Common myeloid progenitor, CD34-positive (primary cell): ENCODE data around the gene LRRC32.

Experiments
- CTCF ChIA-PET: fragments of 350-600 bp; sonication (Branson Sonifier 250); formaldehyde crosslinking; loops from one replicate; lab custom pipeline; 2021; ENCODE audit warnings: antibody characterized with exemption; lab: Charles Lee
- POLR2A ChIA-PET: fragments of 350-600 bp; sonication (Branson Sonifier 250); formaldehyde crosslinking; loops from one replicate; lab custom pipeline; 2021; ENCODE audit warnings: antibody characterized with exemption; lab: Charles Lee
- DNase-seq, 3 donors: peaks; one replicate each; pipeline versions ENCODE4 v3.0.0 to v3.0.0-alpha.2; 2013
- H3K27ac ChIP-seq, 2 experiments: 1 replicate in 1 of 2; 2 replicates in 1 of 2; pipeline ENCODE4 v1.7.0; 2013; ENCODE audit warnings: inconsistent platforms in 2 of 2, low read length in 2 of 2, mild to moderate bottlenecking in 2 of 2, low read depth in 1 of 2, moderate library complexity in 1 of 2; ENCODE audit not compliant: severe bottlenecking in 2 of 2, insufficient read depth in 1 of 2, poor library complexity in 1 of 2
- H3K27me3 ChIP-seq, 5 experiments: replicated peaks in 2 of 5; 1 replicate in 3 of 5; 2 replicates in 2 of 5; pipeline versions ENCODE4 v1.6.1 to v1.7.0; 2013; ENCODE audit warnings: low read length in 4 of 5, mild to moderate bottlenecking in 2 of 5, moderate library complexity in 2 of 5, inconsistent platforms in 1 of 5; ENCODE audit not compliant: insufficient read depth in 5 of 5, control insufficient read depth in 4 of 5
- H3K36me3 ChIP-seq, 4 experiments: 1 replicate in 2 of 4; 2 replicates in 2 of 4; pipeline versions ENCODE4 v1.6.1 to v1.7.0; 2013; ENCODE audit warnings: low read length in 3 of 4, control low read depth in 1 of 4, mild to moderate bottlenecking in 1 of 4; ENCODE audit not compliant: control insufficient read depth in 4 of 4, insufficient read depth in 4 of 4
- H3K4me1 ChIP-seq, 4 experiments: 1 replicate in 3 of 4; 2 replicates in 1 of 4; pipeline versions ENCODE4 v1.6.1 to v1.7.1; 2013; ENCODE audit warnings: low read length in 3 of 4, mild to moderate bottlenecking in 3 of 4, control low read depth in 1 of 4, inconsistent platforms in 1 of 4, moderate library complexity in 1 of 4; ENCODE audit not compliant: control insufficient read depth in 4 of 4, insufficient read depth in 4 of 4; ENCODE audit errors: control extremely low read depth in 1 of 4
- H3K4me3 ChIP-seq, 7 experiments: 1 replicate in 4 of 7; 2 replicates in 3 of 7; pipeline versions ENCODE4 v1.5.1 to v1.7.0; 2013; ENCODE audit warnings: mild to moderate bottlenecking in 7 of 7, low read length in 6 of 7, moderate library complexity in 6 of 7, inconsistent platforms in 2 of 7, low read depth in 2 of 7, control low read depth in 1 of 7; ENCODE audit not compliant: insufficient read depth in 4 of 7, control insufficient read depth in 1 of 7; ENCODE audit errors: extremely low read depth in 1 of 7
- H3K9me3 ChIP-seq, 5 experiments: 1 replicate in 4 of 5; 2 replicates in 1 of 5; pipeline versions ENCODE4 v1.6.1 to v1.7.1; 2013; ENCODE audit warnings: low read length in 4 of 5, mild to moderate bottlenecking in 2 of 5, inconsistent platforms in 1 of 5, low read depth in 1 of 5, moderate library complexity in 1 of 5; ENCODE audit not compliant: control insufficient read depth in 4 of 5, insufficient read depth in 2 of 5; ENCODE audit errors: control extremely low read depth in 1 of 5
- WGBS: methylation state at CpG from one replicate; pipeline ENCODE4 v1.1.5; 2013; ENCODE audit not compliant: insufficient coverage; 5-methylcytosine and 5-hydroxymethylcytosine counted together

The LRRC32 gene

DNA sequence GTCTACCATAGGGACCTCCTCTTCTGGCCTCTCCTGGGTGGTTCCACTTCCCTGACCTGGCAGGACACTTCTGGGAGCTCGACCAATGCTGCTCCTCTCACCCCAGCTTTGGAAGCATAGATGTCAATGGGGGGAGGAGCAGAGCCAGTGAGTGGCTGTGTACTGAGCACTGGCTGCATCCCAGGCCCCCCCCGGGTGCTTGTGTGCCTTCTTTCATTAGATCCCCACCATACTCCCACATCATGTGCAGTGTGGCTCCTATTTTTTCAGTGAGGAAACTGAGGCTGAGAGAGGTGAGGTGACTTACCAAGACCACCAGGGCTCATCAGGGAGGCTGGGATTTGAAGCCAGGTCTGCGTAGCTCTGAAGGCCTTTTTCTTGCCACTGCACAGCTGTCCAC is 44.3 kb downstream of the LRRC32 start:
- DNase-seq: no peak
- H3K4me3 ChIP-seq: no peak overlapping the region
- POLR2A ChIA-PET: no interaction called here
- CTCF ChIA-PET: interaction anchor here (0.9 to 3.1 kb wide), 7 partner anchors 15 to 73 kb away, joined by 3 to 15 read pairs (median 4); partner anchors contain the start of gene LRRC32
- 100% methylated on average over 1 of the region's 3 CpGs for WGBS
- H3K27me3 ChIP-seq: peaks cover 0 to 12% (median 3%) of the 10 kb centered on the region in 5 experiments
- H3K4me1 ChIP-seq: peaks cover 7 to 37% (median 35%) of the 10 kb centered on the region in 4 experiments
- H3K36me3 ChIP-seq: no peaks in the 10 kb centered on the region
- no peak overlapping the region for H3K27ac ChIP-seq
- peaks cover 0 to 8% (median 6%) of the 10 kb centered on the region in 5 experiments for H3K9me3 ChIP-seq

- CTCF ChIA-PET: interaction anchor here (0.9 to 3.1 kb wide), 8 partner anchors 14 to 418 kb away, joined by 3 to 15 read pairs (median 4); no protein-coding TSS in a partner anchor
- peaks cover 0 to 12% (median 3%) of the 10 kb centered on the region in 5 experiments for H3K27me3 ChIP-seq
- no CpG with 5 or more reads among the region's 1 CpG for WGBS
- no peaks in the 10 kb centered on the region for H3K36me3 ChIP-seq
- peaks cover 7 to 36% (median 34%) of the 10 kb centered on the region in 4 experiments for H3K4me1 ChIP-seq
- H3K27ac ChIP-seq: no peak overlapping the region
- POLR2A ChIA-PET: no interaction called here
- peak in 1 of 3 donors; percentile 24 for DNase-seq
- no peak overlapping the region for H3K4me3 ChIP-seq
- peaks cover 0 to 8% (median 6%) of the 10 kb centered on the region in 5 experiments for H3K9me3 ChIP-seq
Observed at GRCh38 chr11:76625472-76626186, 44.9 kb downstream of the LRRC32 start.

- Histone ChIP-seq H3K27ac (no peak overlapping the region), H3K4me1 (peaks cover 7 to 27% (median 25%) of the 10 kb centered on the region in 4 experiments), H3K4me3 (no peak overlapping the region), H3K9me3 (peaks cover 0 to 8% (median 6%) of the 10 kb centered on the region in 5 experiments), H3K27me3 (peaks cover 0 to 12% (median 3%) of the 10 kb centered on the region in 5 experiments), H3K36me3 (no peaks in the 10 kb centered on the region)
- 93% methylated on average over 12 of the region's 15 CpGs for WGBS
- CTCF ChIA-PET: interaction anchor here (1.0 to 3.1 kb wide), 5 partner anchors 10 to 417 kb away, joined by 3 to 15 read pairs (median 5); no protein-coding TSS in a partner anchor
- POLR2A ChIA-PET: interaction anchor here (1.1 kb wide), 1 partner anchor 9 kb away, joined by 3 read pairs; no protein-coding TSS in a partner anchor
- no peak for DNase-seq
Observed at GRCh38 chr11:76624500-76625379, 45.8 kb downstream of the LRRC32 start.

DNA sequence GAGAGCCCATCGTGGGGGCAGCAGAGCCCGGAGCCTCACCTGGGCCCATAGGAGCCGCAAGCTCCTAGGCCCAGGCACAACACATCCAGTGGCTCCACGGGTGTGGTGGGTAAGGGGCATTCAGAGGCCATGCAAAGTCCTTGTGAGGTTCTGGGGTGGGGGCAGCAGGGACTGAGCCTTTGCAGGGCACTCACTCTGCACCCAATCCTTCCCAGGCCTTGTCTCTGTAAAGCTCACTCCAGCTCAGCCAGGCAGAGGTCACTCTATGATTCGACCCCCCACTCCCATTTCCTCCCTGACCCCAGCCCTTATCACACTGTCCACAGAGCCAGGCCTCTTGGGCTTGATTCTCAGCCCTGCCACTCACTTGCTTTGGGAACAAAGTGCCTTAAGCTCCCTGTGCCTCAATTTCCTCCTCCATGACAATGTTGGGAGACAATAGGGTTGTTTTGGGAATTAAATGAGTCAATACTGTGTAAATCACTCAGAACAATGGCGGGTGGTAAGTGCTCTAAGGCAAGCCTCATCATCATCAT is 46.6 kb downstream of the LRRC32 start:
- no peak for DNase-seq
- POLR2A ChIA-PET: interaction anchor here (1.1 kb wide), 1 partner anchor 9 kb away, joined by 3 read pairs; no protein-coding TSS in a partner anchor
- CTCF ChIA-PET: interaction anchor here (1.4 to 2.2 kb wide), 2 partner anchors 9 to 12 kb away, joined by 4 to 8 read pairs; no protein-coding TSS in a partner anchor

DNA sequence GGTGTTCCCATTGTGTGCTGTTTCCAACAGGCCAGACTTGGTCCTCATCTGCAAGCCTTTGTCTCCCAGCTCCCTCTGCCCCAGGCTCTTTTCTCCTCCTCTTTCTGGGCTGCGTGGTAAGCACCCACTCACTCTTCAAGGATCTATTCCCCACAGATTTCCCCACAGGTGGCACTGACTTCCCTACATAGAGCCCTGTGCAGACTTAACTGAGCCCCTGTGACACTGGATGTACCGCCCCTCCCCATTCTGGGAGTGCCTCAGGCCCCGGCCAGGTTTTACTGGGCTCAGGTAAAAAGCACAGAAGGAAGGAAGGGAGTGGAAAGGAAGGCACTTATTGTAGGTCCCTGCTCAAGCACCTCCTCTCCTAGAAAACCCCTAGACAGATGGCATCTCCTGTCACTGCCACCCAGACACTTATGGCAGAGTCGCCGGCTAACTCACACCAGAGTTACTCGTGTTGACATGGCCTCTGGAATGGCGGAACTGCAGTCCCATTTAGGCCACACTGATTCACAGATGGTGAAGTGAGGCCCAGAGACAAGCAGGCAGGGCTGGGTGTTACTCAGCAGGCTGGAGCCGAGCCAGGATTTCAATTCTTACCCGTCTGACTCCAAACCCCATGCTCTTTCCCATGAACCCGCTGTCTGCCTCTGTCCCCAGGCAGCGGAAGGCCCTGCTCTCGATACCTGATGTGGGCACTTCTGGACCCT is 47.2 kb downstream of the LRRC32 start:
- 97% methylated on average over 10 of the region's 12 CpGs for WGBS
- POLR2A ChIA-PET: no interaction called here
- H3K4me1 ChIP-seq: peaks cover 7 to 18% (median 17%) of the 10 kb centered on the region in 4 experiments

More for the DNA sequence above, 46.6 kb downstream of the LRRC32 start:
- Histone ChIP-seq H3K36me3 (no peaks in the 10 kb centered on the region), H3K27me3 (peaks cover 0 to 12% (median 3%) of the 10 kb centered on the region in 5 experiments), H3K9me3 (peaks cover 0 to 8% (median 6%) of the 10 kb centered on the region in 5 experiments), H3K27ac (no peak overlapping the region), H3K4me1 (peaks cover 7 to 19% (median 17%) of the 10 kb centered on the region in 4 experiments), H3K4me3 (no peak overlapping the region)
- 95% methylated on average over 5 of the region's 6 CpGs for WGBS

More for the DNA sequence above, 47.2 kb downstream of the LRRC32 start:
- Histone ChIP-seq H3K9me3 (peaks cover under 1 to 11% (median 8%) of the 10 kb centered on the region in 5 experiments), H3K27ac (no peak overlapping the region), H3K36me3 (no peaks in the 10 kb centered on the region), H3K4me3 (no peak overlapping the region), H3K27me3 (peaks cover 0 to 12% (median 3%) of the 10 kb centered on the region in 5 experiments)
- CTCF ChIA-PET: interaction anchor here (0.7 to 2.2 kb wide), 3 partner anchors 9 to 71 kb away, joined by 3 to 8 read pairs (median 4); no protein-coding TSS in a partner anchor
- DNase-seq: no peak
